OCI-LY1 (cell line): Measurements from ENCODE around the gene CIC.

Experiments used
- H2AFZ ChIP-seq: fragments of 200-600 bp; sonication (generic), shearing (Covaris generic); 2 replicates; pipeline ENCODE4 v1.6.0; 2014; ENCODE audit warnings: antibody characterized with exemption, mild to moderate bottlenecking, low read length
- H3F3A ChIP-seq: fragments of 200-600 bp; sonication (generic), shearing (Covaris generic); 2 replicates; pipeline ENCODE4 v1.6.0; 2014; ENCODE audit warnings: mild to moderate bottlenecking, antibody characterized with exemption, low read length, moderate library complexity; ENCODE audit not compliant: insufficient read depth
- H3K27ac ChIP-seq: fragments of 200-600 bp; sonication (generic); 2 replicates; pipeline ENCODE4 v1.5.1; 2014; ENCODE audit warnings: low read length, mixed run types, mild to moderate bottlenecking, low read depth; ENCODE audit not compliant: poor library complexity, severe bottlenecking
- H3K27me3 ChIP-seq: fragments of 200-600 bp; sonication (generic); 2 replicates; pipeline ENCODE4 v1.6.0; 2014; ENCODE audit warnings: antibody characterized with exemption, mild to moderate bottlenecking, low read length, moderate library complexity; ENCODE audit not compliant: insufficient read depth
- H3K36me3 ChIP-seq: fragments of 200-600 bp; sonication (generic); 2 replicates; pipeline ENCODE4 v1.6.1; 2014; ENCODE audit warnings: mild to moderate bottlenecking, antibody characterized with exemption, low read length, moderate library complexity, mixed read lengths; ENCODE audit not compliant: insufficient read depth
- H3K4me1 ChIP-seq: fragments of 200-600 bp; sonication (generic); 2 replicates; pipeline ENCODE4 v1.5.1; 2014; ENCODE audit warnings: mild to moderate bottlenecking, low read length, moderate library complexity; ENCODE audit not compliant: insufficient read depth, severe bottlenecking
- H3K4me2 ChIP-seq: fragments of 200-600 bp; sonication (generic), shearing (Covaris generic); 2 replicates; pipeline ENCODE4 v1.6.1; 2014; ENCODE audit warnings: low read length
- H3K4me3 ChIP-seq: fragments of 200-600 bp; sonication (generic); 2 replicates; pipeline ENCODE4 v1.5.1; 2014; ENCODE audit warnings: low read length, low read depth, mild to moderate bottlenecking, mixed read lengths; ENCODE audit not compliant: poor library complexity, severe bottlenecking
- H3K79me2 ChIP-seq: fragments of 200-600 bp; shearing (Covaris generic); 2 replicates; pipeline ENCODE4 v1.6.1; 2016; ENCODE audit warnings: mixed run types, low read length, mixed read lengths; ENCODE audit not compliant: insufficient read depth
- H3K9ac ChIP-seq: fragments of 200-600 bp; sonication (generic), shearing (Covaris generic); 2 replicates; pipeline ENCODE4 v1.6.1; 2014; ENCODE audit warnings: mild to moderate bottlenecking, low read length, mixed read lengths
- H3K9me2 ChIP-seq: fragments of 200-600 bp; sonication (generic), shearing (Covaris generic); 2 replicates; pipeline ENCODE4 v1.6.1; 2014; ENCODE audit warnings: low read depth, mild to moderate bottlenecking, low read length, mixed read lengths
- H3K9me3 ChIP-seq: fragments of 200-600 bp; shearing (Covaris generic); 2 replicates; pipeline ENCODE4 v1.6.1; 2014; ENCODE audit warnings: low read length, mixed read lengths
- H4K20me1 ChIP-seq: fragments of 200-600 bp; sonication (generic), shearing (Covaris generic); 2 replicates; pipeline ENCODE4 v1.6.0; 2016; ENCODE audit warnings: mild to moderate bottlenecking, low read length; ENCODE audit not compliant: insufficient read depth
- CTCF ChIP-seq: fragments of 200-600 bp; sonication (generic), shearing (Covaris generic); IDR thresholded peaks from 2 replicates; pipeline ENCODE4 v1.5.1; 2017; ENCODE audit warnings: mild to moderate bottlenecking, antibody characterized with exemption, low read length, moderate library complexity, mixed read lengths
- EZH2 ChIP-seq: fragments of 200-600 bp; sonication (generic), shearing (Covaris generic); IDR thresholded peaks from 2 replicates; pipeline ENCODE4 v1.8.0; 2017; ENCODE audit warnings: borderline replicate concordance, mixed run types, mild to moderate bottlenecking, antibody characterized with exemption, low read length, moderate library complexity, mixed read lengths

CIC gene

GRCh38 chr19:42246143-42246921 lies 22.7 kb upstream of the CIC start:
- peaks cover 7% of the 10 kb centered on the region for H3K79me2 ChIP-seq
- H3K9ac ChIP-seq = no peak overlapping the region
- no peaks in the 10 kb centered on the region for H3F3A ChIP-seq
- H3K9me3 ChIP-seq = no peaks in the 10 kb centered on the region
- no peak overlapping the region for H2AFZ ChIP-seq
- H3K4me1 ChIP-seq = peaks cover 20% of the 10 kb centered on the region
- H4K20me1 ChIP-seq = no peaks in the 10 kb centered on the region
- H3K27me3 ChIP-seq = no peaks in the 10 kb centered on the region
- no peak overlapping the region for H3K4me2 ChIP-seq
- H3K4me3 ChIP-seq = no peak overlapping the region
- no peak overlapping the region for H3K27ac ChIP-seq
- no peaks in the 10 kb centered on the region for H3K9me2 ChIP-seq
- peaks cover 18% of the 10 kb centered on the region; the same call in 1 of the 2 replicates for H3K36me3 ChIP-seq
- TF ChIP-seq CTCF (peak; percentile 26; the same call in 1 of the 2 replicates), EZH2 (no peak)

GRCh38 chr19:42246922-42247639 lies 22.0 kb upstream of the CIC start:
- H3K79me2 ChIP-seq = no peaks in the 10 kb centered on the region
- H3K4me3 ChIP-seq = no peak overlapping the region
- TF ChIP-seq CTCF = no peak
- no peaks in the 10 kb centered on the region for H3K9me2 ChIP-seq
- H3K4me2 ChIP-seq = no peak overlapping the region
- peaks cover 18% of the 10 kb centered on the region; the same call in 1 of the 2 replicates for H3K36me3 ChIP-seq
- no peak overlapping the region for H2AFZ ChIP-seq
- no peaks in the 10 kb centered on the region for H3K9me3 ChIP-seq
- no peak overlapping the region for H3K9ac ChIP-seq
- no peaks in the 10 kb centered on the region for H3K27me3 ChIP-seq
- peaks cover 22% of the 10 kb centered on the region for H3K4me1 ChIP-seq
- no peaks in the 10 kb centered on the region for H3F3A ChIP-seq
- no peaks in the 10 kb centered on the region for H4K20me1 ChIP-seq
- H3K27ac ChIP-seq = no peak overlapping the region

DNA sequence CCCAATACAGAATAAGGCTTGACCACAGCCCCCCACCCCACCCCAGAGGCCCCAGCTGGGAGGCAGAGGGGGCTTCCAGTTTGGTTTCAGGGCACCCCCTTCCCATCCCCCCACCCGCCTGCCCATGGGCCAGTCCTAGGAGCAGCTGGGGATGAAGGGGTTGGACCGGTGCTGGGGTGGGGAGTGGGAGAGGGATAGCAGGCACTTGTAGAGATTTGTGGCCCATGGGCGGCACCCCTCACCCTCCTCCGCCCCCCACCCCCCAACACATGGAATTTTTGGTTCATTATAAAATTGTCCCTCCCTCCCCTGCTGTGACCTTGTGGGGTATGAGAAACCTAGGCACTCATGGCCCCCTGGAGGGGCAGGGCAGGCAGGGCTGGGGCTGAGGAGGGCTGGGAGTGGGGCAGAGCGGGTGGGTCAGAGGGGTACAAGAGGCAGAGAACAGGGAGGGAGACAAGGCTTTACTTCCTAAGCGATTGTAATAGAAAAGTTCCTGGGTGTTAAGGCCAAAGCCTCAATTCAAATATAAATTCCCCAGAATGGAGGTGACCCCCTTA lies 21.3 kb upstream of the CIC start:
- Histone ChIP-seq H3K27ac (no peak overlapping the region), H3K9me2 (no peaks in the 10 kb centered on the region), H3K9me3 (no peaks in the 10 kb centered on the region), H3K9ac (no peak overlapping the region), H4K20me1 (no peaks in the 10 kb centered on the region), H3K27me3 (no peaks in the 10 kb centered on the region), H3K4me3 (no peak overlapping the region), H3K79me2 (0 out of 2 replicates have a peak, but pooled peaks cover 2% of the 10 kb centered on the region), H3K36me3 (peaks cover 18% of the 10 kb centered on the region; the same call in 1 of the 2 replicates), H2AFZ (no peak overlapping the region), H3F3A (no peaks in the 10 kb centered on the region), H3K4me2 (no peak overlapping the region), H3K4me1 (peaks cover 26% of the 10 kb centered on the region)
- no peak for TF ChIP-seq EZH2
- TF ChIP-seq CTCF = no peak
